ENCODE measurements around the gene XRCC3. TPM values are rescaled to one million over a fixed set of nuclear protein-coding genes. Genes with fewer than 3 reads are reported as not detected.
A peak's percentile ranks its signal among the peaks of the same experiment; 100 is the strongest.

The XRCC3 gene
- total RNA-seq, 1 donor, result 18.1 TPM

GRCh38 chr14:103685276-103686211 lies 29.7 kb downstream of the XRCC3 start:
- no peak for TF ChIP-seq CTCF (IDR thresholded peaks at IDR 0.05; ENCODE audit: insufficient read depth, low read length)
- no peak for DNase-seq (ENCODE audit: low read depth)
- no peak overlapping the region for H3K4me3 ChIP-seq (ENCODE audit: low read depth, low read length)

DNA sequence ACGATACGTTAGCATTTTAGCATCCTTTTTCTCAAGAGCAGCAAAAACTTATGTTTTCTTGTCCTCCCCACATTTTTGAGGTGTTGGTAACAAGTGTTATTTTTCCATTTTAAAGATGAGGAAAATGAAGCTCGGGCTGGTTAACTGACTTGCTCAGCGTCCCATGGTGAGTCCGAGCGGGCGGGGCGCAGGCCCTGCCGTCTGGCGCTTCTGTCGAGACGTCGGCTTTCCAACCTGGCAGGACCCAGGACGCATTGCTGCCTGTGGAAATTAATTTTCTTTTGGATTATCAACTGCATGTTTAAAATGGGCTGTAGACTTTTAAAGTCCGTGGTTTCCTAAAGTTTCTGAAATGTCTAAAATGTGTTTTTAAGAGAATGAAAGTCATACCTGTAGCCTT lies 30.4 kb downstream of the XRCC3 start:
- no peak overlapping the region for H3K4me3 ChIP-seq (ENCODE audit: low read depth, low read length)
- no peak for DNase-seq (ENCODE audit: low read depth)

DNA sequence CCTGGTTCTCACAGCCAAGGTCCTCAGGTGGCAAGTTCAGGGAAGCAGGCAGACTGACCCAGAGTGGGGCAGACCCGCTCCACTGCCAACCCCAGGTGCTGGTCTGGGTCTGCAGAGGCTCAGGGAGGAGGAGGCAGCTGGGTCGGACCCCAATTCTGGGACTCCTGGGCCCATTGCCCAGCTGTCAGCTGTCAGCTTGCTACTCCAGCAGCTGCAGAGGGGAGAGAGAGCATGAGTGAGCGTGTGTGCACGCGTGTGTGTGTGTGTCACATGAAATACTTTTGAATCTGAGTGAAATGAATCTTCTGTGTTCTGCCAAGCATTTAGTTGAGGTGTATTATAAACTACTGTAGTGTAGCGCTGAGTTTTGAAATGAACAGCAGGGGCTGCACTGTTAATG lies 30.8 kb downstream of the XRCC3 start:
- no peak for DNase-seq (ENCODE audit: low read depth)
- no peak for TF ChIP-seq CTCF (IDR thresholded peaks at IDR 0.05; ENCODE audit: insufficient read depth, low read length)
- H3K4me3 ChIP-seq (ENCODE audit: low read depth, low read length), result no peak overlapping the region

More for the DNA sequence above, 30.4 kb downstream of the XRCC3 start:
- TF ChIP-seq CTCF (IDR thresholded peaks at IDR 0.05; ENCODE audit: insufficient read depth, low read length), result no peak

- TF ChIP-seq CTCF (IDR thresholded peaks at IDR 0.05; ENCODE audit: insufficient read depth, low read length), result no peak
- no peak for DNase-seq (ENCODE audit: low read depth)
- no peak overlapping the region for H3K4me3 ChIP-seq (ENCODE audit: low read depth, low read length)
Observed at GRCh38 chr14:103683139-103683538, 32.1 kb downstream of the XRCC3 start.

DNA sequence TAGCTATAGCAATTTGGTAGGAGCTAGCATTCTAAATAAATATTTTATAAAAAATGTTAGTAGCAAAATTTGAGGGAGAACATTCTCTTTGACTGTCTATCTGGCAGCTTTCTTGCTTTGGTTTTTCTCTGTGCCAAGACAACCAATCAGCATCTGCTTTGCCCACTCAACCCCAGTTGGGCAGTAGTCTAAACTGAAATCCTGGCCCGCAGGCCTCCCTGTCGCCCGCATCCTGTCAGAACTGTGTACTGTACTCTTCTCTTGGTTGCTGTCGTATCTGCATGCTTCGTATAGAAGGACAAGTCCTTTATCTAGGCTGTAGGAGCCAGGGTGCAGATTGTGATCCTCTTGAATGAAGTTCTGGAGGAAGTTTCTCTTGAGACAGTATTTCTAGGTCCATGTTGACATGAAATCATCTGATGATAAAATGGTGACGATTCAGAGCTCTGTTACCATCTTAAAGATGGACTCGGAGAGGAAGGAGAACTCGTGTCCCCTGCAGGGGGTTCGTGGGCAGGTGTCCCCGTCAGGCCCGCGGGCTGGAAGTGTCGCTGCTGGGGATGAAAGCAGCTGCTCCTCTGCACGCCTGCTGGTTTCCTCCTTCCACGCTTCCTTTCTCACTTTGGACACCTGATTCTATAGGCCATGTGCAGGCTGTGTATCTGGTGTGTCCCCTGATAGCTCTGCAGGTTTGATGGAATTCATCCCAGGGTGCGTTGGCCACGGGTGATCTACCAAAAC lies 34.6 kb downstream of the XRCC3 start:
- DNase-seq (ENCODE audit: low read depth), result no peak
- no peak overlapping the region for H3K4me3 ChIP-seq (ENCODE audit: low read depth, low read length)
- TF ChIP-seq CTCF (IDR thresholded peaks at IDR 0.05; ENCODE audit: insufficient read depth, low read length), result no peak

DNA sequence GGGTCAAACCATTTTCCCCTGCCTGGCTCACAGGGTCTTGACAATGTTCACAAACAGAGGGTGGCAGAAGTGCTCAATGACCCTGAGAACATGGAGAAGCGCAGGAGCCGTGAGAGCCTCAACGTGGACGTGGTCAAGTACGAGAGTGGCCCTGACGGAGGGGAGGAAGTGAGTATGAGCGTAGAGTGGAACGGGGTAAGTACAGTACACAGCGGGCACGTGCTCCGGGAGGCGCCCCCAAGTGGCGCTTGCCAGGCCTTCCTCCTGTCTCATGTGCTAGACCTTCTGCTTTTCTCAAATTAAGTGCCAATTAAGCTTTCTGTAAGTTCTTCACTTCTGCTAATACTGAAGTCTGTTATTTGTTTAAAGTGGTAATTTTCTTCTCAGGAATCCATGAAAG lies 35.9 kb downstream of the XRCC3 start:
- no peak for DNase-seq (ENCODE audit: low read depth)
- H3K4me3 ChIP-seq (ENCODE audit: low read depth, low read length), result no peak overlapping the region
- TF ChIP-seq CTCF (IDR thresholded peaks at IDR 0.05; ENCODE audit: insufficient read depth, low read length), result peak; percentile 47

Measured in fibroblast of the aortic adventitia (primary cell).